NCI-H510A treated with DMSO at 0.1 percent for 48 hours (cell line): ENCODE measurements around the gene CDKN2C.

Source experiments
- DNase-seq: peaks from one replicate; lab custom pipeline; 2025; lab: John Stamatoyannopoulos, UW

CDKN2C gene

DNA sequence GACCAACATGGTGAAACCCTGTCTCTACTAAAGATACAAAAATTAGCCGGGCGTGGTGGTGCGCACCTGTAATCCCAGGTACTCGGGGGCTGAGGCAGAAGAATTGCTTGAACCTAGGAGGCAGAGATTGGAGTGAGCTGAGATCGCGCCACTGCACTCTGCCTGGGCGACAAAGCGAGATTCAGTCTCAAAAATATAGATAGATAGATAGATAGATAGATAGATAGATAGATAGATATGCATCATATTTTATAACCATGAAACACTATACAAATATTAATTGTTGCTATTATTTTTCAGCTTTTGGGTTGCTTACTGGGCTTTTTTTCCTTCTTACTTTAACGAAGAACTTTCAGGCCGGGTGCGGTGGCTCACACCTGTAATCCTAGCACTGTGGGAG lies 5.2 kb upstream of the CDKN2C start:
- no peak for DNase-seq

DNA sequence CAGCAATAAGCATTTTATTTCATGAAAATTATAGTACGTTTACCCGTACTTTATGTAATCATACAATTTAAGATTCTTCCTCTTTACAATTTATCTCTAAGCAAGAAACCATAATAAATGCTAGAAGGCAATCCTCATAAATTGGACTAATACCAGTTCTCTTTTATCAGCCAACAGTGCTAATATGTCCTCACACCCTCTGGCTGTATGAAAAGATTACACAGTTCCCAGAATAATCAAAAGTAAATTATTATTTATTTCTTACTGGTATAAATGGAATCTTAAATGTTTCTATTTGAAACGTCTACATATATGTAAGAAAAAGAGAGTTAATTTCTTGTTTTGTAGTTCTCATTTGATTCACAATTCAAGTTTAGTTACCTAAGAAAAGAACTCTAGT lies 3.1 kb upstream of the CDKN2C start:
- no peak for DNase-seq

DNA sequence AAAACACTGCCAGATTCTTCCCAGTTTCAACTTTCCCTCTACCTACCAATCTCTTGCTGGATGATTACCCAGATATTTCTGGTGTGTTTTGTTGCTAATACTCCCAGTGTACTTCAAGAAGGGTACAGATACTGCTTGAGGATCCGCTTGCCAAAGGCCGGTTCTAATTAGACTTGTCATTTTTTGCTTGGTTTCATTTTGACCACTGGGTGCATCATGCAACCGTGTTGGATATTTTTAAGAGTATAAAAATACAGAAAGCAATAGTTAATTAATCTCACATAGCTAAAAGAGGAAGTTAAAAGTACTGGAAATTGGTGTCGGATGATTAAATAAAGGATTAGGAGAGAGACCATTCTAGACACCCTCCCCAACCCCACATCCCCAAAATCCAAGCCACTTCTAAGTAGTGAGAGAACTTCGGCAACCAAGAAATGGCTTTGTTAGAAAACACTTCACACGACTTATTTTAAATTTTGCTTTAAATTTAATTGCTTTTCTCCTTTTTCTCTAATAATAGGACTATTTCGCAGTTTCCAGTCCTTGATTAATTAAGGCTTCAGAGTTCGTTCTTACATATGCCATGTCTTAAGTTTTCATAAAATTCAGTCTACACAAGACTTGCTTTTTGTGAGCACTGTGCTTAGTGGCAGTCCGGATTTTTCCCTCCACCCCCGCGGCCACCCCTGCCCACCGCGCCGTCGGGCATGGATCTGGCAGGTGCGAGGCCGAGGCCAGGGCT lies 2.5 kb upstream of the CDKN2C start:
- peak; percentile 40 for DNase-seq

DNA sequence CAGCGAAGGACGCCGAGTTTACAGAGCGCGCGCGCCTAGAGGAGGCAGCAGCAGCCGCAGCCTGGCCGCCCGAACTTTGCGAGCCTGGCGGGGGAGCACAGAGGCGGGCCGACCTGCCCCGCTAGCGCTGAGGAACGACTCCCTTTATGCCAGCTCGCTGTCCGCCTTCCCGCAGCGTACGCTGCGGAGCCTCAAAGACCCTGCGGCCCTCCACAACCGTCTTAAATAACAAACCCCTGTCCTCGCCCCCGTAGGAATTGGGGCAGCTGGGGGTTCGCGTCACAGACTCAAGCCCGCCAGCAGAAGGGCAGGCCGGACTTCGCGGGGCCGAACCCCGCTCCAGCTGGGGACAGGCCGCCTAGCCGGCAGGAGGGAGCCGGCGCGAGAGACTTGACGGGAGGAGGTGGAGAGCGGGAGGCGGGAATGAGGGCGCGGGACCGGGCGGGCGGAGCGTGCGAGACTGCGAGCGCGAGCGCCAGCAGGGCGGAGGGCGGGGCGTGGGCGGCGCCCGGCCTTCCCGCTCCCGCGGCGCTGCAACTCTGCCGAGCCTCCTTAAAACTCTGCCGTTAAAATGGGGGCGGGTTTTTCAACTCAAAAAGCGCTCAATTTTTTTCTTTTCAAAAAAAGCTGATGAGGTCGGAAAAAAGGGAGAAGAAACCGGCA lies 1.8 kb upstream of the CDKN2C start:
- DNase-seq, result peak; percentile 93

DNA sequence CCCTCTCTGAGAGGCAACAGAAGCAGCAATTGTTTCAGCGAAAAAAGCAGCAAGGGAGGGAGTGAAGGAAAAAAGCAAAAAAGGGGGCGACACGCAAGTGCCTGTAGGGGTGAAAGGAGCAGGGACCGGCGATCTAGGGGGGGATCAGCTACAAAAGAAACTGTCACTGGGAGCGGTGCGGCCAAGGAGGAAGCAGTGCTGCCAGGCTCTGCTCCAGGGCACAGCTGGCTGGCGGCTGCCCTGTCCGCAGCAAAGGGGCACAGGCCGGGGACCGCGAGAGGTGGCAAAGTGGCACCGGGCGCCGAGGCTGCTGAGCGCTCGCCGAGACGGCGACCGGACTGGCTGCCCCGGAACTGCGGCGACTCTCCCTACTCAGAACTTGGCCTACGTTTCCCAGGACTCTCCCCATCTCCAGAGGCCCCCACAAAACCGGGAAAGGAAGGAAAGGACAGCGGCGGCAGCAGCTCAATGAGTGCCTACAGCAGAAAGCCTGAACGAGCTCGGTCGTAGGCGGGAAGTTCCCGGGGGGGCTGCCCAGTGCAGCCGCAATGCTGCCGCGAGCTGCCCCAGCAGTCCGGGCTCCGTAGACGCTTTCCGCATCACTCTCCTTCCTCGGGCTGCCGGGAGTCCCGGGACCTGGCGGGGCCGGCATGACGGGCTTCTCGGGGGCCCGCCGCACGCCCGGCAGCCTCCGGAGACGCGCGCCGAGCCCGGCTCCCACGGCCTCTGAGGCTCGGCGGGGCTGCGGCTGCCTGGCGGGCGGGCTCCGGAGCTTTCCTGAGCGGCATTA lies 1.0 kb upstream of the CDKN2C start:
- DNase-seq, result peak; percentile 58

DNA sequence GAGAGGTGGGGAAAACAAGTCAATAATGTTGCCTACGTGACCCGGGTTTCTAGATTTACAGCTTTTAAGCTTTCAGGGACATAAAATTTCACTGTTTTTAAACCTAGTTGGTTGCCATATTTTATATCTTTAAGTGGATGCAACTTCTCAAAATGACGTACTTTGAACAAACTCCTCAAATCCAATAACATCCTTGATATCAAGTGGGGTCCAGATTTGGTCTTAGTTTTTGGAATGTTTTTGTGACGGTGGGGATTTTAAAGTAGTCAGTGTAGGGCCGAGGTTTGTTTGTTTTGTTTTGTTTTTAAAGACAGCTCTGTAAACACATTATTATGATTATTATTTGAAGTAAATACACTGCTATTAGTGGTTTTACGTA lies 453 bp downstream of the CDKN2C start:
- DNase-seq, result no peak

DNA sequence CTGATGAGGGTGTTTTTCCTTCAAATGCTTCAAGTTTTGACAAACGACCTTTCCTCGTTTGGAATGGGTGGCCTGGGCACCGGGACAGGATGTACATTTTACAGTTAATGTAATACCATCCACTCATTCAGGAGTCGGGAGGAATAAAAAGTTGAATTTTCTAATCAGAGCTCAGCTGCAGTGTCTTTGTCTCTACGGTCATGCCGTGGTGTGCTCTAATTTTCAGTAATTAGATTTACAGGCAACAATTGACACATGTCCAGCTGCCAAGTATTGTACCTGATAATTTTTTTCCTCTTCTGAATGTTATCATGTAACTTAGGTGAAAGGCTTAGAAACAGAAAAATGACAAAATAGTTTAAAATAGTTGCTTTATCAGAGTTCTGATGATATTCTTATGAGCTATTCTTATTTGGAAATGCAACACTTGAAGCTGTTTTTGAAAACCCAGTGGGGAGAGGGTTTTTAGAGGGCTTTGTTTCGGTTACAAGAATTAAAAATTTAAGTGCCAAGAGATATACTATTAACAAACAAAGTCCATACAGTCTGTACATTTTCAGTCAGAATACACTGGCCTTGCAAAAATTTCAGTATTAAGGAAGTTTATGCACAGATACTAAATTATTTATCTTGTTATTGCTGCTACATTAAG lies 1.0 kb downstream of the CDKN2C start:
- no peak for DNase-seq

DNA sequence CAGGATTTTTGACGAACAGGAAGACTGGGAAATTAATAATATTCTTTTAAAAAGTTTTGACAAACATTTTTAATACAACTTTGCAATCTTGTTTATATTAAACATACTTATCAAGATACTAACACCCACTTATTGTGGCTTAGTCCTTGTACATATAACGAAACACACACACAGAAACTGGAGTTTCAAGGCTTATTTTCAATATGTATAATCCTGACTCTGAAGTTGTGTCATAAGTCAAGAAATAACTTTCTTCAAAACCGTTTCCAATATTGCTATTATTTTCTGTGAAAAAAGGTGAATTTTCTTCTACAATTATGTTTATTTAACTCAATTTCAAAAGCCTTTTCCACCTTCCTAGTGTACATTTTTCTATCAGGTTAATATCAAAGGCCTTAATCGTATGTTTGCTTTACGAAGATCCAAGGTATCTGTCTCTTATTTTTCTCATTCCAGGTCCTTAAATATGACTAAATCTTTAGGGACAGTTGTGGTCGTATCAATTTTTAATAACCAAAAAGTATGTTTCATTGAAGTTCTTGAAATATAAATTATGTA lies 1.8 kb downstream of the CDKN2C start:
- DNase-seq, result no peak

DNA sequence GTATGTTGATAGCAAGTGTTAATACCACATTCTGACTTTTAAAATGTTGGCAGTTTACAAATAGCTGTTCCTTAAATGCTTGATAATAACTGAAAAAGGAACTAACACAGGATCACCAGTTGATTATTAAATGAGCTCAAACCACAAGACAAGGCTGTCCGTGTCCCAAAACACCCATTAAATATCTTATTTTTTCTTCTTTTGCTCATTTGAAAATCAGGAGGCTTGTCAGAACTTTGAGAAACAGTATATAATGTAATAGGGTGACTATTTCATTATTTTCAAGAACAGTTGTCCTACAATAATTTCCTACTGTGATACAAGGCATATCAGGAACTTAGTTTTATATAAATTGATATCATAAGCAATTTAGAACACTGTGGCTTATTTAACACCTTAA lies 2.7 kb downstream of the CDKN2C start:
- no peak for DNase-seq

DNA sequence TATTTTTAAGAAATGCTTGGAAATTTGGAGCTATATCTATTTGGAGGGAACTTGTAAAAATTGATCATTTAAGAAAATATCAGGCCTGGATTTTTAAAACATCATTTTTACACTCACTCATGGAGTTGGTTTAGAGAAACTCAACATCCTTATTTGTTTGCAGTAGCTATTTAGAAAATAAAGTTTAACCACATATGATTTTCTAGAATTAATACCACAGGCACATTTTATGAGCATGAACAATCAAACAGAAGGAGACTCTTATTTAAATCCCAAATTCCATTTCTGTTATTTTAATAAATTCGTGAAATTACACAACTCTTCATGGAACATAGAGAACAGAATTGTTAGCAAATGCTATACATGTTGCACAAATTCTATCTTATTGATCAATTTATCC lies 3.2 kb downstream of the CDKN2C start:
- no peak for DNase-seq

DNA sequence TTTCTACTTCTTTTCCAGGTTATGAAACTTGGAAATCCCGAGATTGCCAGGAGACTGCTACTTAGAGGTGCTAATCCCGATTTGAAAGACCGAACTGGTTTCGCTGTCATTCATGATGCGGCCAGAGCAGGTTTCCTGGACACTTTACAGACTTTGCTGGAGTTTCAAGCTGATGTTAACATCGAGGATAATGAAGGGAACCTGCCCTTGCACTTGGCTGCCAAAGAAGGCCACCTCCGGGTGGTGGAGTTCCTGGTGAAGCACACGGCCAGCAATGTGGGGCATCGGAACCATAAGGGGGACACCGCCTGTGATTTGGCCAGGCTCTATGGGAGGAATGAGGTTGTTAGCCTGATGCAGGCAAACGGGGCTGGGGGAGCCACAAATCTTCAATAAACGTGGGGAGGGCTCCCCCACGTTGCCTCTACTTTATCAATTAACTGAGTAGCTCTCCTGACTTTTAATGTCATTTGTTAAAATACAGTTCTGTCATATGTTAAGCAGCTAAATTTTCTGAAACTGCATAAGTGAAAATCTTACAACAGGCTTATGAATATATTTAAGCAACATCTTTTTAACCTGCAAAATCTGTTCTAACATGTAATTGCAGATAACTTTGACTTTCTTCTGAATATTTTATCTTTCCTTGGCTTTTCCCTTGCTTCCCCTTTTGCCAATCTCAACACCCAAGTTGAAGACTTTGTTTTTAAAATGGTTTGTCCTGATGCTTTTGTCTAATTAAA lies 4.0 kb downstream of the CDKN2C start:
- DNase-seq, result no peak

DNA sequence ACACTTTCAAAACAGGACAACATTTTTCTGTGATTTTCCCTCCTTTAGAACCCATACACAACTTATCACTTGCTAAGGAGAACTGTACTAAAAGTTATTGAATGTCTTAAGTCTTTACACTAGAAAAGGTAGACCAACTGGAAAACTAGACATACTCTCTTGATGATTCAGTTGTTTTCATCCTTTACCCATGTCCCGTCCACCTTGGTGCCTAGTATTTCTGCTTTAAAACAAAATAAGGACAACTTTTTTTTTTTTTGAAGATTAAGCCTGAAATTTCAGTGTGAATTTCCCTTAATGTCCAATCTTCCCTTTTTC lies 4.5 kb downstream of the CDKN2C start:
- DNase-seq, result no peak

DNA sequence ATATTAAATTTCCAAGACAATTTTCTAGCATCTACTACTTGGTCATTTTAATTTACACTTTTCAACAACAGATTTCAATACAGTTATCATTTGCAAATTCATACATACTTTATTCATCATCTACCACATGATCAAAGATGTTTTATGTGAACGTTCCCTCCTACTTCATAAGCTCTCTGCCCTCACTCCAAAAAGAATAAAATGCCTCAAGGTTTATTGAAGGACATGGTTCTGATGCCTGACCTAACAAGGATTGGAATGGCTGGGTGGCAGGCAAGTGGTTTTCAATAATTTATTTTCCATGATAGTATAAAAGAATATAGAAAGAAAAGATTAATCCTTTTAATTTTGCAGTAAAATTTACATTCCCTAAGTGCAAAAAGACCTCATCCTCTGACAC lies 5.4 kb downstream of the CDKN2C start:
- DNase-seq, result no peak

DNA sequence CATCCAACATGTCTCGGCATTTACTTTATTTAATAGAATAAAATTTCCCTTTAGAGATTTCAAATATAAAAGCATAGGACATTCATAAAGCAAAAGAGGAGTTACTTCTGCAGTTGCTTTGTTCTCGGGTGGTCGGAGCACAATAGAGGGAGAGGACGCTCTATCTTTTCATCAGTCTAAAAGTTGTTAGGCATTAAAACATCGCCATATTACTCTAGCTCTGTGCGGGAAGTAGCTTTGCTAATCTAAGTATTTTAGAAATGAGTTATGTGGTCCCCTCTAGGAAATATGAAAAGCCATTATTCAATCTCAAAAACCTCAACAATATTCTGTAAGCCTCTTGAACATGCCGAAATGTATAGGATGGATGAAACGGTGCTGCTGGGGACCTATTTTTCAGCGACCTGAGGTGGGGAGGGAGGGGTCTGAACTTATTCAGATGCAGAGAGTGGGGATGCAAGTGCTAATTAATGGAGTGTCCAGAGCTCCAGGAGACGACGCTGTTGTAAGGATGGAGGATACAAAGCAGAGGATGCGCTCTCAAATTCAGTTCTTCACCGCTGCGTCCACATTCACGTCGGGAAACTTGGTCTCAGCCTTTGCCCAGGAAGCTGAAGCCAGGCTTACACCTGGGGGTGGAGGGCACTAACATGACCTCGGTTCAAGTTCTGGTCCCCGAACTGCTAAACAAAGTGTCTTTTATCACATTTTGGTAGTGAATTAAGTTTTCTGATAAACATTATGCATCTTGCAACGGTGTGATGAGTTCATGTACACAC lies 6.3 kb downstream of the CDKN2C start:
- DNase-seq, result no peak

DNA sequence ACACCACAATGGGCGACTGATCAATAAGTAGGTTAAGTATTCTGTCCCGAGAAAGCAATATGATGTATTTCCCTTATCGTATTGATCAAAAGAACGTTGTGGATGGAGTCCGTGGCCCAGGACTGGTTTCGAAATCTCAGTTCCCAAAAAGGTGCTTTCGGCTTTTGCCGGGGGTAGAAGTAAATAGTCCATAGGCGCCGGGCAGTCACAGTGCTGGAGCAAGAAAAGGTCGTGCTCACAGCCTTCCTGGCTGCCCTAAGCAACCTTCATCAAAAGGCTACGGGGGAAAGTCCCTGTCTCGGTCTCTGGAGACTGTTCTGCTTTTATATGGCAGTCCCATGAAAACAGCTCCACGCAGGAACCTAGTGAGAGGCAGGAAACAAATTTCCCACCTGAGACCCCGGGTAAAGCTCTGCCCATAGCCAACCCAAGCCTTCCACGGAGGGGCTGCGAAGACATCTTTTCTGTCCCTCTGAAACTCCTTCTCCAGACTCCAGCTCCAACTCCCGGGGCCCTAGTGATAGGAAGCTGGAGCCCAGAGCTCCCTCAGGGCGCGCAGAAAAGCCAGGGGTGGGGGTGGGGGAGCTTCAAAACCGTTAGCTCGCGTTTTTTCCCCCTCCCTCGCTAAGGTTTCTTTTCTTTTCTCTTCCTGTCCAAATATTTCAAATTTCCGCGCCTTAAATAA lies 7.0 kb downstream of the CDKN2C start:
- no peak for DNase-seq

DNA sequence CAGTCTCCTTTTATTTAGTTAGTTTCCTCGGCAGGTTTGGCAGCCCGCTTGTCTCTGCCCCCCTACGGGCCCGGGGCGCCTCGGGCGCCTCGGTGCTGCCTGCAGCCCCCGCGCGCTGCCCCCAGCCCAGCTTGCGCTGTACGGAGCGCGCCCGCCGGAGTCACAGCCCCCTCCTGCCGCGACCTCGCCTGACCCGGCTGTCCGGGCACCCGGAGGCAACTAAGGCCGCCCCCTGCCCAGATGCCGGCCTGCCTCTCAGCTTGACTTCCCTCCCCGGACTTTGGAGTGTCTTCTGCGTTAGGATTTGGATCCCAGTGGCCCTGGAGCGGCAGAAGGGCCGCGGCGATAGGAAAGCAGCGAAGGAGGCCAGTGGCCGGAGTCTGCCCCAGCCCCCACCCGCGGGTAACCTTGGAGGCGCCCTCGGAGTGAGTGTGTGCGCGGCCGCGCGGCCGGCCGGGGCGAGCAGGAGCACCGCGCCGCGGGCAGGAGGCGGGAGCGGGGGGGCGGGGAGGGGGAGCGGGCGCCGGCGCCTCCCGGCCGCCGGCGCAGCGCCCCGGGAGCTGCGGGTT lies 7.6 kb downstream of the CDKN2C start:
- DNase-seq, result no peak

DNA sequence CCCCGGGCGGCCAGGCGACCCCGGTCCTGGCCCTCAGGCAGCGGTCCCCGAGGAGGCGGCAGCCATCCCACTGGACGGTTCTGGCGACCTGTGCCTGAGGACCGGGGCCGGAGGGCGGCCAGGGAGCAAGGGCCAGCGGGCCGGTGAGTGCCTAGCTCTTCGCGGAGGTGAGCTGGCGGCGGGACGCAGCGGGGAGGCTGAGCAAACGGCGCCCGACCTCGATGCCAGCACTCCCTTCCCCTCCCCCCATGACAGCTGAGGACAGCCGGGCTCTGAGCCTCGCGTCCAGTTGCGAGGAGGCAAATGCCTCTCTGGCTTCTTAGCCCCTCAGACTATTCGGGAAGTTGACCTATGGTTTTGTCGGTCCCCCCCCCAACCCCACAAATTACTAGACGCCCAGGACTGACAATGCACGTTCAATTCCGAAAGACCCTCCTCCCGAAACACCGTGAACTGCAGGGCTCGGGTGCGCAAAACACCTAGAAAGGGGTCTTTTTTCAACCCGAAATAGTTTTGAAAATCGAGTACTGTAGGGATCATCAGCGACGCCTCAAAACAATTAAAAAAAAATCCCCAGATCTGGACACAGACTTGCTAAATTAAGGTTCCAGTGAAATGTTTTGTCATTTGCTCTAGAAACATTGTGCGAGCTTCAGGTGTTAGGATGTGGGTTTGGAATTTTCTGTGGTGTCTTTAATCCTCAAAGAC lies 8.3 kb downstream of the CDKN2C start:
- peak; percentile 62 for DNase-seq

DNA sequence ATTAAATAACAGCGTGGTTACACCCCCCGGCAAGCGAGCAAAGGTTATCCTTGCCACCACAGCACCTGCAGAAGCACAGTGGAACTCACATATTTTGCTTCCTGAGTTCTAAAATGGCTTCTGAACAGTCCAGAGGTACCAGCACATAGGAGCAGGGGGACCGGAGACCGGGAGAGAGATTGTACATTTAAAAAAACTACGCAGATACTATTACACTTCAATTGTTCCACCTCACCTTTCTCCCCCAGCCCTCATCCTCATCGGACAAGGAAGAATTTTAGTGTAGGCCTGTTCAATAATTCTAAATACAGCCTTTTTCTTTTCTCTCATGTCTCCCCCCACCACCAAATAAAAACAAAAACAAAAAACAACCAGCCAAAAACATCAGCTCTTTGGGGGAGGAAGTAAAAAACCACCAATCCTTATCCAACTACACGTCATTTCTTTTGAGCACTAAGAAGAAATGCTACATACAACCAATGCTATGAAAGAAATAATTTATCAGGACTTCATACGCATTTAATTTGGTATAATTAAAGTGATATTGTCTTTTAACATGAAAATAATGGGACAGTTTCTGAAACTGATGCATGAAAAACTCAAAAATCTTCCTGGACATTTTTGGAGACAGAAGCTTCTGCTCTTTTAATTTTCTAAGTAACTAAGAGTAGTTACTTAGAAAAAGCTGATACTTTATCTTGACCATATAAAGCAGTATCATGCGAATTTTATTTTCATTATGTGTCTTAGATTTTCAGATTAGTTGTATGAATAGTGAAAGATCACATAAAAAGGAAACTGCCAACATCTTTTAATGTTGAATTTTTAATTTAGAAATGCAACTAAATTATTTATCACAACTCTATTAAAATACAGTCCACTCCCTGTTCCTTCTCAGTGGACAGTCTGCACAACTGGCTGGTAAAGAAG lies 9.1 kb downstream of the CDKN2C start:
- DNase-seq, result no peak
